ENCODE measurements around the gene FOXB1.

DNA sequence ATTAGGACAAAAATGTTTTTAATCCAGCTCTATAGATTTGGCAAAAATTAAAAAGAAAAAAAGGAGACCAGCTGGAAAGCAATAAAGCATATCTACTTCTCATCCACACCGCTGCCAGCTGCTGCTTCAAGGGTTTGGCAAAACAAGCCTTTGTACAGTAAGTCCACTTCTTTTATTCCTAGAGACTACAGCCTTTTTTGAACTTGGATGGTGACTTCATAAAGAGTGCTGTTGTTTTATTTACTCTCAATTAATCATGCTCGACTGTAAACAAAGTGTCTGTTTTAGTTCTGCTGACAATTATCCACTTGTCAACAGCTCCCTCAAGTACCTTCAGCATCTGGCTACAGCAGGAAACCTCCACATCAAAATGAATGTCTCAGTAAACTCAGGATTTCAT lies 12.3 kb upstream of the FOXB1 start:
- TF ChIP-seq, protein P1, sequence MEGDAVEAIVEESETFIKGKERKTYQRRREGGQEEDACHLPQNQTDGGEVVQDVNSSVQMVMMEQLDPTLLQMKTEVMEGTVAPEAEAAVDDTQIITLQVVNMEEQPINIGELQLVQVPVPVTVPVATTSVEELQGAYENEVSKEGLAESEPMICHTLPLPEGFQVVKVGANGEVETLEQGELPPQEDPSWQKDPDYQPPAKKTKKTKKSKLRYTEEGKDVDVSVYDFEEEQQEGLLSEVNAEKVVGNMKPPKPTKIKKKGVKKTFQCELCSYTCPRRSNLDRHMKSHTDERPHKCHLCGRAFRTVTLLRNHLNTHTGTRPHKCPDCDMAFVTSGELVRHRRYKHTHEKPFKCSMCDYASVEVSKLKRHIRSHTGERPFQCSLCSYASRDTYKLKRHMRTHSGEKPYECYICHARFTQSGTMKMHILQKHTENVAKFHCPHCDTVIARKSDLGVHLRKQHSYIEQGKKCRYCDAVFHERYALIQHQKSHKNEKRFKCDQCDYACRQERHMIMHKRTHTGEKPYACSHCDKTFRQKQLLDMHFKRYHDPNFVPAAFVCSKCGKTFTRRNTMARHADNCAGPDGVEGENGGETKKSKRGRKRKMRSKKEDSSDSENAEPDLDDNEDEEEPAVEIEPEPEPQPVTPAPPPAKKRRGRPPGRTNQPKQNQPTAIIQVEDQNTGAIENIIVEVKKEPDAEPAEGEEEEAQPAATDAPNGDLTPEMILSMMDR (conservative IDR thresholded peaks at IDR 0.05) = no peak
- TF ChIP-seq ZFX (IDR thresholded peaks at IDR 0.05) = no peak

Data from C4-2B (cell line).